Measurements from ENCODE around the gene NUDT14. TPM values are rescaled to one million over a fixed set of nuclear protein-coding genes. Genes with fewer than 3 reads are reported as not detected.

NUDT14 gene
- total and polyA plus RNA-seq, 2 experiments from 2014 or later: 14.8 to 38.4 TPM

GRCh38 chr14:105126126-105126980 is 54.8 kb downstream of the NUDT14 start:
- Histone ChIP-seq H3K9me2 (ENCODE audit: insufficient read depth) (no peaks in the 10 kb centered on the region), H3F3A (replicated peaks; ENCODE audit: low read depth) (no peaks in the 10 kb centered on the region), H4K20me1 (replicated peaks; ENCODE audit: insufficient read depth) (no peaks in the 10 kb centered on the region), H3K4me2 (no peak overlapping the region), H2AFZ (no peak overlapping the region), H3K4me3 (no peak overlapping the region), H3K36me3 (ENCODE audit: insufficient read depth) (no peaks in the 10 kb centered on the region), H3K4me1 (ENCODE audit: insufficient read depth) (no peaks in the 10 kb centered on the region), H3K27ac (ENCODE audit: low read depth) (no peak overlapping the region), H3K79me2 (replicated peaks; ENCODE audit: insufficient read depth) (no peaks in the 10 kb centered on the region), H3K27me3 (ENCODE audit: insufficient read depth) (no peaks in the 10 kb centered on the region)
- ATAC-seq: peak; percentile 29; the same call in 1 of the 3 replicates
- H3K4me3 Mint-ChIP-seq: no peak overlapping the region
- no peaks in the 10 kb centered on the region for H3K36me3 Mint-ChIP-seq (ENCODE audit: low read depth)
- peaks cover 18% of the 10 kb centered on the region for H3K27me3 Mint-ChIP-seq (ENCODE audit: insufficient read depth, low read depth, poor library complexity)
- no peak overlapping the region for H3K27ac Mint-ChIP-seq
- 0 out of 3 replicates have a peak, but pooled peaks cover 3% of the 10 kb centered on the region for H3K4me1 Mint-ChIP-seq
- no peak for DNase-seq (ENCODE audit: low spot score)
- peaks cover 13% of the 10 kb centered on the region for H3K9me3 Mint-ChIP-seq
- no peak for TF ChIP-seq CREB1 (CRISPR knock-in tag; IDR thresholded peaks at IDR 0.05; ENCODE audit: low read depth)

GRCh38 chr14:105124823-105125222 is 56.3 kb downstream of the NUDT14 start:
- ATAC-seq (no peak), DNase-seq (ENCODE audit: low spot score) (no peak)
- H3K9me2 ChIP-seq (ENCODE audit: insufficient read depth): no peaks in the 10 kb centered on the region
- Mint-ChIP-seq H3K9me3 (peaks cover 25% of the 10 kb centered on the region), H3K27ac (no peak overlapping the region), H3K27me3 (ENCODE audit: insufficient read depth, low read depth, poor library complexity) (peaks cover 19% of the 10 kb centered on the region), H3K4me1 (0 out of 3 replicates have a peak, but pooled peaks cover 3% of the 10 kb centered on the region), H3K4me3 (no peak overlapping the region), H3K36me3 (ENCODE audit: low read depth) (no peaks in the 10 kb centered on the region)
- no peaks in the 10 kb centered on the region for H3K79me2 ChIP-seq (replicated peaks; ENCODE audit: insufficient read depth)
- no peaks in the 10 kb centered on the region for H3K27me3 ChIP-seq (ENCODE audit: insufficient read depth)
- no peak overlapping the region for H3K27ac ChIP-seq (ENCODE audit: low read depth)
- TF ChIP-seq REST (IDR thresholded peaks at IDR 0.05; ENCODE audit: unreplicated experiment): no peak
- no peak for TF ChIP-seq ETS1 (IDR thresholded peaks at IDR 0.05)
- TF ChIP-seq POLR2AphosphoS5 (IDR thresholded peaks at IDR 0.05; ENCODE audit: low read depth): no peak
- no peak for TF ChIP-seq EZH2 (IDR thresholded peaks at IDR 0.05; ENCODE audit: low read depth, unreplicated experiment)
- no peak for TF ChIP-seq JUNB (IDR thresholded peaks at IDR 0.05; ENCODE audit: unreplicated experiment)
- TF ChIP-seq ZNF331 (CRISPR knock-in tag; IDR thresholded peaks at IDR 0.05; ENCODE audit: low read depth): no peak
- no peak for TF ChIP-seq NANOG (IDR thresholded peaks at IDR 0.05; ENCODE audit: borderline replicate concordance)
- TF ChIP-seq EZH2phosphoT487 (IDR thresholded peaks at IDR 0.05; ENCODE audit: unreplicated experiment): no peak
- no peak for TF ChIP-seq CREB1 (CRISPR knock-in tag; IDR thresholded peaks at IDR 0.05; ENCODE audit: low read depth)
- H3K4me2 ChIP-seq: no peak overlapping the region
- no peaks in the 10 kb centered on the region for H3K4me1 ChIP-seq (ENCODE audit: insufficient read depth)
- H3F3A ChIP-seq (replicated peaks; ENCODE audit: low read depth): no peaks in the 10 kb centered on the region
- H4K20me1 ChIP-seq (replicated peaks; ENCODE audit: insufficient read depth): no peaks in the 10 kb centered on the region
- H2AFZ ChIP-seq: no peak overlapping the region
- H3K36me3 ChIP-seq (ENCODE audit: insufficient read depth): no peaks in the 10 kb centered on the region
- H3K4me3 ChIP-seq: no peak overlapping the region
